ENCODE results near the gene SLK.

The SLK gene

GRCh38 chr10:104054430-104054829 lies 87.5 kb downstream of the SLK start:
- no peak for DNase-seq (ENCODE audit: low read depth)

GRCh38 chr10:104056619-104057273 lies 89.8 kb downstream of the SLK start:
- DNase-seq (ENCODE audit: low read depth) = no peak

GRCh38 chr10:104057717-104058116 lies 90.8 kb downstream of the SLK start:
- no peak for DNase-seq (ENCODE audit: low read depth)

- DNase-seq (ENCODE audit: low read depth) = no peak
These were observed 92.4 kb downstream of the SLK start for GRCh38 chr10:104059364-104059763.

GRCh38 chr10:104061196-104061595 lies 94.3 kb downstream of the SLK start:
- DNase-seq (ENCODE audit: low read depth) = no peak

GRCh38 chr10:104065748-104066147 lies 98.8 kb downstream of the SLK start:
- DNase-seq (ENCODE audit: low read depth) = no peak

GRCh38 chr10:104066945-104067344 lies 100.0 kb downstream of the SLK start:
- DNase-seq (ENCODE audit: low read depth) = no peak

GRCh38 chr10:104067525-104067924 lies 100.6 kb downstream of the SLK start:
- DNase-seq (ENCODE audit: low read depth) = no peak

GRCh38 chr10:104069613-104070012 lies 102.7 kb downstream of the SLK start:
- no peak for DNase-seq (ENCODE audit: low read depth)

GRCh38 chr10:104072786-104073185 lies 105.8 kb downstream of the SLK start:
- no peak for DNase-seq (ENCODE audit: low read depth)

GRCh38 chr10:104074505-104074904 lies 107.6 kb downstream of the SLK start:
- DNase-seq (ENCODE audit: low read depth) = no peak

GRCh38 chr10:104076743-104077160 lies 109.8 kb downstream of the SLK start:
- DNase-seq (ENCODE audit: low read depth) = no peak

- DNase-seq (ENCODE audit: low read depth) = no peak
These were observed 110.3 kb downstream of the SLK start for GRCh38 chr10:104077247-104077646.

- no peak for DNase-seq (ENCODE audit: low read depth)
These were observed 110.8 kb downstream of the SLK start for GRCh38 chr10:104077663-104078151.

Data from stimulated activated CD8-positive, alpha-beta memory T cell treated with anti-CD3 and anti-CD28 coated beads, Interleukin-12 subunit alpha, Interleukin-12 subunit beta, amount 100 ng/mL, for 1 hour (primary cell).